Measurements from ENCODE around the gene ARG1. TPM values are rescaled to one million over a fixed set of nuclear protein-coding genes. Genes with fewer than 3 reads are reported as not detected.

Gene ARG1
- total and polyA plus RNA-seq, 2 of the 8 experiments (the other 6 are each of a cell fraction or from before 2014, with no cell fraction given) = not detected

GRCh38 chr6:131581523-131581922, 8.5 kb downstream of the ARG1 start:
- Histone ChIP-seq H2BK5ac (ENCODE audit: low read depth, low read length) (no peak overlapping the region), H3K23ac (ENCODE audit: insufficient read length) (no peak overlapping the region), H3K9ac (replicated peaks in 1 of 4; ENCODE audit: extremely low read depth in 1 of 4, low read depth in 3 of 4, low read length in 3 of 4) (no peak overlapping the region), H4K5ac (ENCODE audit: insufficient read length, low read depth, low read length) (no peak overlapping the region), H4K20me1 (replicated peaks in 1 of 2; ENCODE audit: control insufficient read depth in 1 of 2, insufficient read depth in 2 of 2, low read length in 2 of 2) (no peaks in the 10 kb centered on the region), H2AK5ac (ENCODE audit: low read depth, low read length) (no peak overlapping the region), H2BK15ac (ENCODE audit: low read length) (no peak overlapping the region), H3K27me3 (replicated peaks in 1 of 4; ENCODE audit: control insufficient read depth in 3 of 4, extremely low read depth in 1 of 4, insufficient read depth in 3 of 4, low read length in 3 of 4) (no peaks in the 10 kb centered on the region), H3K36me3 (ENCODE audit: control insufficient read depth in 2 of 4, insufficient read depth in 4 of 4, low read length in 3 of 4) (peaks cover 0 to 9% (median 3%) of the 10 kb centered on the region in 4 experiments; a peak in 4 of 8 replicates), H3K23me2 (ENCODE audit: low read depth, low read length) (no peaks in the 10 kb centered on the region), H3K14ac (ENCODE audit: insufficient read length) (no peak overlapping the region), H2BK120ac (replicated peaks; ENCODE audit: low read depth, low read length) (no peak overlapping the region), H3K79me1 (ENCODE audit: low read depth, low read length) (no peaks in the 10 kb centered on the region), H3K27ac (ENCODE audit: low read depth, low read length) (no peak overlapping the region), H4K8ac (ENCODE audit: extremely low read depth, insufficient read depth, low read length) (no peak overlapping the region), H3K18ac (ENCODE audit: extremely low read depth, low read length) (no peak overlapping the region), H2BK20ac (ENCODE audit: low read length) (no peak overlapping the region), H3K4me3 (ENCODE audit: extremely low read depth in 1 of 4, insufficient read depth in 2 of 4, low read depth in 3 of 4, low read length in 4 of 4) (no peak overlapping the region), H3K4ac (replicated peaks; ENCODE audit: insufficient read length, low read depth, low read length) (no peak overlapping the region), H2AFZ (ENCODE audit: low read length) (no peak overlapping the region), H3K4me2 (ENCODE audit: insufficient read depth in 1 of 2, low read depth in 2 of 2, low read length in 2 of 2) (no peak overlapping the region), H3K79me2 (ENCODE audit: control insufficient read depth in 1 of 2, insufficient read depth in 2 of 2, low read length in 2 of 2) (no peaks in the 10 kb centered on the region), H3K9me3 (ENCODE audit: insufficient read depth in 2 of 2, low read depth in 1 of 2, low read length in 1 of 2) (no peaks in the 10 kb centered on the region), H4K91ac (replicated peaks; ENCODE audit: insufficient read length, low read length) (no peak overlapping the region), H3K4me1 (replicated peaks in 1 of 4; ENCODE audit: control insufficient read depth in 3 of 4, insufficient read depth in 4 of 4, low read length in 3 of 4) (peaks cover 0 to 3% (median 0%) of the 10 kb centered on the region in 4 experiments; a peak in 1 of 7 replicates), H2BK12ac (ENCODE audit: low read depth, low read length) (no peak overlapping the region), H3K56ac (replicated peaks; ENCODE audit: insufficient read length, low read depth, low read length) (no peak overlapping the region)
- no peak for TF ChIP-seq FOSL1 (IDR thresholded peaks at IDR 0.05; ENCODE audit: insufficient read depth, low read depth, low read length)
- TF ChIP-seq KDM5A (IDR thresholded peaks at IDR 0.05; ENCODE audit: low read length) = no peak
- TF ChIP-seq KDM4A (IDR thresholded peaks at IDR 0.05; ENCODE audit: low read depth, low read length, severe bottlenecking) = no peak
- no peak for TF ChIP-seq SUZ12 (IDR thresholded peaks at IDR 0.05; ENCODE audit: low read length)
- no peak for TF ChIP-seq CTBP2 (IDR thresholded peaks at IDR 0.05; ENCODE audit: borderline replicate concordance, insufficient read depth, insufficient read length, low read length)
- TF ChIP-seq JUND (IDR thresholded peaks at IDR 0.05; ENCODE audit: low read length) = no peak
- no peak for TF ChIP-seq TEAD4 (IDR thresholded peaks at IDR 0.05; ENCODE audit: low read depth, low read length)
- TF ChIP-seq TAF7 (optimal IDR thresholded peaks at IDR 0.05; ENCODE audit: borderline replicate concordance, low read depth, low read length) = no peak
- DNase-seq (ENCODE audit: low read depth in 1 of 2, low spot score in 2 of 2) = no peak
- CTCF ChIA-PET (ENCODE audit: partially characterized antibody) = no interaction called here
- POLR2A ChIA-PET (ENCODE audit: partially characterized antibody) = no interaction called here
- FAIRE-seq = no peak

Data from H1 (cell line).